Right atrium auricular region (tissue), 2 donors: ENCODE results near the gene GABBR2. TPM values are rescaled to one million over a fixed set of nuclear protein-coding genes. Genes with fewer than 3 reads are reported as not detected.
"Not testable (repeated sequence)": the region's sequence is repeated elsewhere in the genome, so short reads cannot be mapped to it uniquely, and the experiment has no call there.

Experiments used
- DNase-seq: peaks from one replicate; pipeline ENCODE4 v3.0.0-alpha.2; 2019; ENCODE audit warnings: low spot score
- H3K27ac ChIP-seq, 2 donors: fragments of 200-600 bp; sonication (generic); 1 replicate in 1 of 2; 2 replicates in 1 of 2; pipeline ENCODE4 v1.5.1; 2016 to 2019
- H3K27me3 ChIP-seq, 2 donors: fragments of 200-600 bp; sonication (generic); one replicate each; pipeline versions ENCODE4 v1.5.1 to v1.6.0; 2017 to 2019
- H3K36me3 ChIP-seq: fragments of 200-600 bp; sonication (generic); one replicate; pipeline ENCODE4 v1.5.1; 2016
- H3K4me1 ChIP-seq, 2 donors: fragments of 200-600 bp; sonication (generic); one replicate each; pipeline versions ENCODE4 v1.5.1 to v1.6.0; 2017 to 2019
- H3K4me3 ChIP-seq, 2 donors: fragments of 200-600 bp; sonication (generic); 1 replicate in 1 of 2; 2 replicates in 1 of 2; pipeline ENCODE4 v1.5.1; 2017 to 2019; ENCODE audit warnings: mild to moderate bottlenecking in 1 of 2, moderate library complexity in 1 of 2
- H3K9me3 ChIP-seq, 2 donors: fragments of 200-600 bp; sonication (generic); one replicate each; pipeline ENCODE4 v1.5.1; 2019
- total RNA-seq, 2 donors: library from RNA; depleted of rRNA; stranded (reverse); fragments of >200 nt; gene quantifications; one replicate each; pipeline ENCODE4 v1.1.0, GENCODE V29; 2016
- TF ChIP-seq, protein P1 (sequence below), 2 donors: fragments of 200-600 bp; sonication (generic); IDR thresholded peaks; one replicate each; pipeline ENCODE4 v1.5.1; 2019; ENCODE audit warnings: antibody characterized with exemption in 2 of 2

GABBR2 gene
- total RNA-seq, 2 donors from 2014 or later, result 0.22 TPM; not detected in 1

DNA sequence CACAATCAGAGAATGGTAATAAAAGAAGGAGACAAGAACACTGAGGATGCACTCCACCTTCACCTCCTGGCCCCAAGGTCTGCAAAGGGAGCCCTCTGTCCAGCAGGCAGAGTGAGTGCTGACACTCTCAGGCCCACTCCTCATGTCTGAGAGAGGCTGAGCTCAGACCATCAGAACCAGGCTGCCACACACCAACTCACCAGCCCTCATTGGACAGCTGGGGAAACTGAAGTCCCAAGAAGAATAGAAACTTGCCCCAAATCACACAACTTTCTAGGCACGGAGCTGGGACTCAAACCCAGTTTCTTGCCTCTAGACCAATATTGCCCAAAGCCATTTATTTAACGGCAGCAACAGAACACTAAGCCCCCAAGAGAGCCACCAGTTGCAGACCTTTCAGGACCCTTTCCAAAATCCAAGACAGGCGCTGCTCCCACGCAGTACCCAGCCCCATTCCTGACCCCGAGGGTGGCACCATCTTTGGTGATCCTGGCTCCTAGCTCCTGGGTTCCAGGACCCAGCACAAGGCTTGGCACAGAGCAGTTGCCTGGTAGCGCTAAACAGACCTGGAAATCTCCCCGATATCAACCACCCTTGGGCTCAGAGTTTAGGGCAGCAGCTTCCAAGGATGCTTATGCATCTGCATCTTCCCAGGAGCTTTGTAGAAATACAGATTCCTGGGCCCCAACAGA, 192.4 kb downstream of the GABBR2 start:
- TF ChIP-seq, protein P1, sequence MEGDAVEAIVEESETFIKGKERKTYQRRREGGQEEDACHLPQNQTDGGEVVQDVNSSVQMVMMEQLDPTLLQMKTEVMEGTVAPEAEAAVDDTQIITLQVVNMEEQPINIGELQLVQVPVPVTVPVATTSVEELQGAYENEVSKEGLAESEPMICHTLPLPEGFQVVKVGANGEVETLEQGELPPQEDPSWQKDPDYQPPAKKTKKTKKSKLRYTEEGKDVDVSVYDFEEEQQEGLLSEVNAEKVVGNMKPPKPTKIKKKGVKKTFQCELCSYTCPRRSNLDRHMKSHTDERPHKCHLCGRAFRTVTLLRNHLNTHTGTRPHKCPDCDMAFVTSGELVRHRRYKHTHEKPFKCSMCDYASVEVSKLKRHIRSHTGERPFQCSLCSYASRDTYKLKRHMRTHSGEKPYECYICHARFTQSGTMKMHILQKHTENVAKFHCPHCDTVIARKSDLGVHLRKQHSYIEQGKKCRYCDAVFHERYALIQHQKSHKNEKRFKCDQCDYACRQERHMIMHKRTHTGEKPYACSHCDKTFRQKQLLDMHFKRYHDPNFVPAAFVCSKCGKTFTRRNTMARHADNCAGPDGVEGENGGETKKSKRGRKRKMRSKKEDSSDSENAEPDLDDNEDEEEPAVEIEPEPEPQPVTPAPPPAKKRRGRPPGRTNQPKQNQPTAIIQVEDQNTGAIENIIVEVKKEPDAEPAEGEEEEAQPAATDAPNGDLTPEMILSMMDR (IDR thresholded peaks at IDR 0.05), result no peak
- Histone ChIP-seq H3K27ac (no peak overlapping the region), H3K9me3 (no peaks in the 10 kb centered on the region), H3K4me1 (no peaks in the 10 kb centered on the region), H3K36me3 (no peaks in the 10 kb centered on the region), H3K4me3 (no peak overlapping the region), H3K27me3 (no peaks in the 10 kb centered on the region)
- no peak for DNase-seq

DNA sequence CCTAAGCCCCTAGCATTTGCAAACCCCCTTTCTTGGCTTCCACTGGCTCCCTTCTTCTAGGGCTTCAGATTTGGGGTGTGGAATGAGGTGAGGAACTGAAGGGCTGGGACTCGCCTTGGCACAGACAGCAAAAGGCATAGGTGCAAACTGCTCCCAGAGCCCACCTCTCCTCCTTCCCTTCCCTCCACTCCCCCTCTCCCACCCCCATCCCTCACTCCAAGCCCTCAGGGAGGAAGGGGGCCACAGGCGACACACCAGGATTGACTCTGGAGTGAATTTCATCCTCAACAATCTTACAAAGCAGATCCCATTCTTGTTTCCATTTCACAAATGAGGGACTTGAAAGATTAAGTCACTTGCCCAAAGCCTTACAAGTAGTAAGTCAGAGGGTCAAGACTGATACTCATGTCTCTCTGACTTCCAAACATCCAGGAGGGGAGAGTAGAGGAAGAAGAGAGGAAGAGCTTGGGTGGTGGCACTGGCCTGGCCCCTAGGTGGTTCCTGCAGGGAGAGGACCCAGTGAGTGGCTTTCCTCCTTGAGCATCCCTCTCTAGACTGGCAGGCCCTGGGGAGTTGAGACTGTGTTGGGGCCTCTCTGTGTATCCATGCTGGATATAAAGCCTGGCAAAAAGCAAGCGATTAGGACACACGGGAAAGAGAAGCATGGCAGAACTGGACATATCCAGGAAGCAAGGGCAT, 193.1 kb downstream of the GABBR2 start:
- TF ChIP-seq, protein P1 (IDR thresholded peaks at IDR 0.05), result no peak
- H3K27me3 ChIP-seq, result no peaks in the 10 kb centered on the region
- no peak overlapping the region for H3K27ac ChIP-seq
- no peaks in the 10 kb centered on the region for H3K9me3 ChIP-seq
- H3K4me1 ChIP-seq, result no peaks in the 10 kb centered on the region
- H3K4me3 ChIP-seq, result no peak overlapping the region
- DNase-seq, result no peak
- no peaks in the 10 kb centered on the region for H3K36me3 ChIP-seq

DNA sequence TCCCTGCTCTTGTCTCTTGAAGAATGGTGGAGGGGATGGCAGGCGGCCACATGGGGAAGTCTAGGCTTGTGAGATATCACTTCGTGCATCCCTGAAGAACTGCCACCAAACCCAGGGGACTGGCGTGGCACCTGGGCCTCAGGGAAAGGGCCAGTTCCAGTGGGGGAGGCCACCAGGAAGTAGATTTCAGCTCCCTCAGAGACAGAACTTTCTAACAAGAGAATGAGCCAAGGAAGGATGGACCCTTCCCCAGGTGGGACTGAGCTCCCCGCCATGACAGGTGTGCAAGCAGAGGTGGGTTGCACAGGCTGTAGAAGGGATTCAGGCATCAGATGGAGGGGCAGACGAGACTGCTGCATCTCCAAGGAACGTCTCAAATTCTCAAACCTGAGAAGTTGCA, 193.9 kb downstream of the GABBR2 start:
- no peaks in the 10 kb centered on the region for H3K4me1 ChIP-seq
- H3K27ac ChIP-seq, result no peak overlapping the region
- TF ChIP-seq, protein P1 (IDR thresholded peaks at IDR 0.05), result no peak
- H3K36me3 ChIP-seq, result no peaks in the 10 kb centered on the region
- no peak for DNase-seq
- H3K9me3 ChIP-seq, result no peaks in the 10 kb centered on the region
- no peaks in the 10 kb centered on the region for H3K27me3 ChIP-seq
- no peak overlapping the region for H3K4me3 ChIP-seq

DNA sequence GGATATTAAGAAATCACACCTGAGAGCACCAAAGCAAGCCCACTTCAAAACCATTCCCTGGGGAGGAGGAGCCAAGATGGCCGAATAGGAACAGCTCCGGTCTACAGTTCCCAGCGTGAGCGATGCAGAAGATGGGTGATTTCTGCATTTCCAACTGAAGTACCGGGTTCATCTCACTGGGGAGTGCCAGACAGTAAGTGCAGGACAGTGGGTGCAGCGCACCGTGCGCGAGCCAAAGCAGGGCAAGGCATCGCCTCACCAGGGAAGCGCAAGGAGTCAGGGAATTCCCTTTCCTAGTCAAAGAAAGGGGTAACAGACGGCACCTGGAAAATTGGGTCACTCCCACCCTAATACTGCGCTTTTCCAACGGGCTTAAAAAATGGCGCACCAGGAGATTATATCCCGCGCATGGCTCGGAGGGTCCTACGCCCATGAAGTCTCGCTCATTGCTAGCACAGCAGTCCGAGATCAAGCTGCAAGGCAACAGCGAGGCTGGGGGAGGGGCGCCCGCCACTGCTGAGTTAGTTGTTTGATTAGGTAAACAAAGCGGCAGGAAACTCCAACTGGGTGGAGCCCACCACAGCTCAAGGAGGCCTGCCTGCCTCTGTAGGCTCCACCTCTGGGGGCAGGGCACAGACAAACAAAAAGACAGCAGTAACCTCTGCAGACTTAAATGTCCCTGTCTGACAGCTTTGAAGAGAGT, 200.4 kb downstream of the GABBR2 start:
- not testable (repeated sequence) for H3K4me3 ChIP-seq, H3K27me3 ChIP-seq

DNA sequence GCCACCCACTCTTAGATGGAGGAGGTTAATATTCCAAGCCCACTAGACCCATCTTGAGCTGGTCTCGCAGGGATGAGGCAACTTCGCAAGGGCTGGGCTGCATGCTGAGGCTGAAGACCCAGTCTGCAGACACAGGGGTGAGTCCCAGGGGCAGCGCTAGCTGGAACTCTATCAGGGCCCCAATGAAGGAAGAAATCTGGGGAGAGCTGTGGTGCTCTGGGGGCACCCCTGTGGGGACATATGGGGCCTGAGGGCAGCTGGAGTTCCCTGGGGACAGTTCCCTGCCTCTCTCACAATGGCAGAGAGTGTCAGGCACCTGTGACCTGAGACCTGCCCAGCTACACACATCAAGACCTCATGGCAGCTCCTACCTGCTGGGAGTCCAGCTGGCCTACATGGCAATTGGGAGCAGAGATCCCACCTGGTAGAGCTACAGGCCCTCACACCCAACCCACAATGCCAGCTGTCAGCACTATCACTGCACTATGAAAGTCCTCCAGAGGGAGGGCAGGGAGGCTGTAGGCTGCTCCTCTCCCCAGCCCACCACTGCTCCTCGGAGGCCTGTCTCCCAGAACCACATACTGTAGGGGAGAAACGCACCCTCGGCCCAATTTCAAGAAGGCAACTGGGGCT, 202.2 kb downstream of the GABBR2 start:
- Histone ChIP-seq H3K9me3 (no peaks in the 10 kb centered on the region), H3K36me3 (no peaks in the 10 kb centered on the region), H3K4me1 (no peaks in the 10 kb centered on the region), H3K27me3 (no peaks in the 10 kb centered on the region), H3K27ac (no peak overlapping the region), H3K4me3 (no peak overlapping the region)
- TF ChIP-seq, protein P1 (IDR thresholded peaks at IDR 0.05), result no peak
- no peak for DNase-seq

More for the DNA sequence above, 200.4 kb downstream of the GABBR2 start:
- H3K27ac ChIP-seq, DNase-seq, H3K36me3 ChIP-seq, H3K4me1 ChIP-seq, H3K9me3 ChIP-seq: not testable (repeated sequence)
